GM10248 (cell line): ENCODE measurements around the gene UNC5C.
"Not testable (repeated sequence)": the region's sequence is repeated elsewhere in the genome, so short reads cannot be mapped to it uniquely, and the experiment has no call there.

Source experiments
- CTCF ChIA-PET: fragments of 300-600 bp; sonication (Branson Sonifier 250); formaldehyde crosslinking; extraction: SDS; loops from one replicate; lab custom pipeline; 2021; ENCODE audit warnings: antibody characterized with exemption; lab: Yijun Ruan, JAX
- POLR2A ChIA-PET: fragments of 350-650 bp; sonication (Branson Sonifier 250); formaldehyde crosslinking; extraction: SDS; loops from one replicate; lab custom pipeline; 2020; ENCODE audit warnings: antibody characterized with exemption; lab: Yijun Ruan, JAX
- DNase-seq: peaks from one replicate; pipeline ENCODE4 v3.0.0; 2012; ENCODE audit errors: extremely low spot score
- TF ChIP-seq, protein P1 (sequence below): IDR thresholded peaks from 2 replicates; pipeline ENCODE4 v1.5.1; 2012; ENCODE audit warnings: mild to moderate bottlenecking, low read depth; ENCODE audit errors: extremely low read depth, missing control alignments, control extremely low read depth

Gene UNC5C

GRCh38 chr4:95151255-95151654 lies 397.5 kb downstream of the UNC5C start:
- no peak for DNase-seq
- TF ChIP-seq, protein P1, sequence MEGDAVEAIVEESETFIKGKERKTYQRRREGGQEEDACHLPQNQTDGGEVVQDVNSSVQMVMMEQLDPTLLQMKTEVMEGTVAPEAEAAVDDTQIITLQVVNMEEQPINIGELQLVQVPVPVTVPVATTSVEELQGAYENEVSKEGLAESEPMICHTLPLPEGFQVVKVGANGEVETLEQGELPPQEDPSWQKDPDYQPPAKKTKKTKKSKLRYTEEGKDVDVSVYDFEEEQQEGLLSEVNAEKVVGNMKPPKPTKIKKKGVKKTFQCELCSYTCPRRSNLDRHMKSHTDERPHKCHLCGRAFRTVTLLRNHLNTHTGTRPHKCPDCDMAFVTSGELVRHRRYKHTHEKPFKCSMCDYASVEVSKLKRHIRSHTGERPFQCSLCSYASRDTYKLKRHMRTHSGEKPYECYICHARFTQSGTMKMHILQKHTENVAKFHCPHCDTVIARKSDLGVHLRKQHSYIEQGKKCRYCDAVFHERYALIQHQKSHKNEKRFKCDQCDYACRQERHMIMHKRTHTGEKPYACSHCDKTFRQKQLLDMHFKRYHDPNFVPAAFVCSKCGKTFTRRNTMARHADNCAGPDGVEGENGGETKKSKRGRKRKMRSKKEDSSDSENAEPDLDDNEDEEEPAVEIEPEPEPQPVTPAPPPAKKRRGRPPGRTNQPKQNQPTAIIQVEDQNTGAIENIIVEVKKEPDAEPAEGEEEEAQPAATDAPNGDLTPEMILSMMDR: no peak
- POLR2A ChIA-PET: no interaction called here
- CTCF ChIA-PET: no interaction called here

GRCh38 chr4:95142932-95143331 lies 405.8 kb downstream of the UNC5C start:
- no peak for DNase-seq
- ChIA-PET CTCF (interaction anchor here (0.7 kb wide), 1 partner anchor 17 kb away, joined by 3 read pairs; no protein-coding TSS in a partner anchor), POLR2A (no interaction called here)
- TF ChIP-seq, protein P1: no peak

DNA sequence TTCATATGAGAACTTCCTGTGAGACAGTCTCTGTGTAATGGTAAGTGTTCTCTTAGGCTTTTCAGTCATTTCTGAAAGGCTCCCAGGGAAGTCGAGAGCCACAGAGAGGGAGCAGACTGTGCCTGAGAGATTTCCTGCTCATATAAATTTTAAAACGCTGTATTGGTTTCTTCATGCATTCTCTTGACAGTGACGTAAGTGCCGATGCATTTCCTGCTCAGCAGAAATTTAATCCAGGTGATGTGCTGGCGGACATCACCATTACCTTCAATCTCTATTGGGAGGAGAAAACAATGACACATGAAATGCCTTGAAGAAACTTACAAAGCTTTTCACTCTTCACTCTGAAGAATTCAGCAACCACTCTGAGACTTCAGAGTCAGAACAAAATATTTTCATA lies 407.4 kb downstream of the UNC5C start:
- TF ChIP-seq, protein P1: no peak
- DNase-seq: no peak
- CTCF ChIA-PET: no interaction called here
- POLR2A ChIA-PET: no interaction called here

DNA sequence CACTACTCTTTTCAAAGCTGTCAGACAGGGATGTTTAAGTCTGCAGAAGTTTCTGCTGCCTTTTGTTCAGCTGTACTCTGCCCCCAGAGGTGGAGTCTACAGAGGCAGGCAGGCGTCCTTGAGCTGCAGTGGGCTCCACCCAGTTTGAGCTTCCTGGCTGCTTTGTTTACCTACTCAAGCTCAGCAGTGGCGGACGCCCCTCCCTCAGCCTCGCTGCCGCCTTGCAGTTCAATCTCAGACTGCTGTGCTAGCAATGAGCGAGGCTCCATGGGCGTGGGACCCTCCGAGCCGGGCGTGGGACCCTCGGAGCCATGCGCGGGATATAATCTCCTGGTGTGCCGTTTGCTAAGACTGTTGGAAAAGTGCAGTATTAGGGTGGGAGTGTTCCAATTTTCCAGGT lies 409.3 kb downstream of the UNC5C start:
- CTCF ChIA-PET, POLR2A ChIA-PET: not testable (repeated sequence)

GRCh38 chr4:95134016-95134415 lies 414.8 kb downstream of the UNC5C start:
- CTCF ChIA-PET, DNase-seq, POLR2A ChIA-PET: not testable (repeated sequence)

More for the DNA sequence above, 409.3 kb downstream of the UNC5C start:
- DNase-seq: not testable (repeated sequence)

DNA sequence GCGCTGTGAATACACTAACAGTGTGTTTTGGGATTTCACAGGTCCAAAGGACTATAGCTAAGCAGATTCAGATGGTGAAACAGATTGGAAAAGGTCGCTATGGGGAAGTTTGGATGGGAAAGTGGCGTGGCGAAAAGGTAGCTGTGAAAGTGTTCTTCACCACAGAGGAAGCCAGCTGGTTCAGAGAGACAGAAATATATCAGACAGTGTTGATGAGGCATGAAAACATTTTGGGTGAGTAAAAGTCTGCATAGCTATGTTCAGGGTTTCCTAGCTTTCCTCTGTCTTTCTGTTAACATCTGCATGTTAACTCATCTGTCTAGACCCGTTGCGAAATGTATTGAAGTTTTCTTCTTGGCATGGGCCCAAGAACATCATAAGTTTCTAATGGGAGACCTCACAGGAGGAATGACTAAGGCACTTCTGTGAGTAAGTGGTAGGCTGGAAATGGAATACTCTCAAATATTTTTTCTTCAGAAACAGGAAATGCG lies 418.9 kb downstream of the UNC5C start:
- POLR2A ChIA-PET: no interaction called here
- no peak for DNase-seq
- CTCF ChIA-PET: no interaction called here

GRCh38 chr4:95129031-95129430 lies 419.7 kb downstream of the UNC5C start:
- POLR2A ChIA-PET: no interaction called here
- no peak for DNase-seq
- TF ChIP-seq, protein P1: no peak
- CTCF ChIA-PET: no interaction called here

More for the DNA sequence above, 418.9 kb downstream of the UNC5C start:
- TF ChIP-seq, protein P1: no peak
